Ishikawa (cell line): ENCODE results near the gene MYH15.

Experiments used
- CEBPB ChIP-seq: IDR thresholded peaks from 2 replicates; pipeline ENCODE4 v1.6.1; 2012
- CREB1 ChIP-seq: IDR thresholded peaks from 2 replicates; pipeline ENCODE4 v1.6.1; 2012; ENCODE audit warnings: low read depth
- EGR1 ChIP-seq: IDR thresholded peaks from 2 replicates; pipeline ENCODE4 v1.6.1; 2012
- EP300 ChIP-seq: IDR thresholded peaks from 2 replicates; pipeline ENCODE4 v1.6.1; 2012; ENCODE audit warnings: borderline replicate concordance
- FOXM1 ChIP-seq: IDR thresholded peaks from 2 replicates; pipeline ENCODE4 v1.6.1; 2012; ENCODE audit warnings: low read depth, borderline replicate concordance
- NFIC ChIP-seq: IDR thresholded peaks from 2 replicates; pipeline ENCODE4 v1.6.1; 2012
- RAD21 ChIP-seq: IDR thresholded peaks from 2 replicates; pipeline ENCODE4 v1.6.1; 2012; ENCODE audit warnings: low read depth
- TAF1 ChIP-seq: IDR thresholded peaks from 2 replicates; pipeline ENCODE4 v1.6.1; 2012; ENCODE audit warnings: low read depth, mild to moderate bottlenecking
- TCF12 ChIP-seq: IDR thresholded peaks from 2 replicates; pipeline ENCODE4 v1.6.1; 2012; ENCODE audit warnings: low read depth
- TEAD4 ChIP-seq: IDR thresholded peaks from 2 replicates; pipeline ENCODE4 v1.6.1; 2012
- YY1 ChIP-seq: IDR thresholded peaks from 2 replicates; pipeline ENCODE4 v1.6.1; 2012; ENCODE audit warnings: low read depth
- ZBTB7A ChIP-seq: IDR thresholded peaks from 2 replicates; pipeline ENCODE4 v1.6.1; 2012; ENCODE audit warnings: low read depth
- TF ChIP-seq, protein P1 (sequence below): IDR thresholded peaks from 2 replicates; pipeline ENCODE4 v1.6.1; 2012
- TF ChIP-seq, protein P2 (sequence below): IDR thresholded peaks from 2 replicates; pipeline ENCODE4 v1.6.1; 2012
- TF ChIP-seq, protein P3 (sequence below): IDR thresholded peaks from 2 replicates; pipeline ENCODE4 v1.6.1; 2012; ENCODE audit warnings: low read depth, mild to moderate bottlenecking

The MYH15 gene

DNA sequence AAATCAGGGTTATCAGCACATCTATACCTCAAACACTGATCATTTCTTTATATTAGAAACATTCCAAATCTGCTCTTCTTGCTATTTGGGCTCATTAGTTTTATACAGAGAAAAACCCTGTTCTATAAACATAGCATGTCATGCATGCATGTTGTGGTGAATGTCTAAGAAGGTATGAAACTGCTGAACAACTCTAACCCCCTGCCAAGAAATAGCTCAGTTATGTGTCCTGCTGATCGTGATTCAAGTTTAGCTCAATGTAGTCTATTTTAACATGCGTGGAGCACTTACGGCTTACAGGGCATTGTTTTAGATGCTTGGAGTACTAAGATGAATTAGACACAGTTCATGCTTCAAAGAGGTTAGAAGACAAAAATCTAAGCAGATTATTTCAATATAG, 35.8 kb downstream of the MYH15 start:
- TF ChIP-seq RAD21 (no peak), ZBTB7A (no peak), TEAD4 (no peak), FOXM1 (no peak)
- TF ChIP-seq, protein P1, sequence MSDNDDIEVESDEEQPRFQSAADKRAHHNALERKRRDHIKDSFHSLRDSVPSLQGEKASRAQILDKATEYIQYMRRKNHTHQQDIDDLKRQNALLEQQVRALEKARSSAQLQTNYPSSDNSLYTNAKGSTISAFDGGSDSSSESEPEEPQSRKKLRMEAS = no peak

DNA sequence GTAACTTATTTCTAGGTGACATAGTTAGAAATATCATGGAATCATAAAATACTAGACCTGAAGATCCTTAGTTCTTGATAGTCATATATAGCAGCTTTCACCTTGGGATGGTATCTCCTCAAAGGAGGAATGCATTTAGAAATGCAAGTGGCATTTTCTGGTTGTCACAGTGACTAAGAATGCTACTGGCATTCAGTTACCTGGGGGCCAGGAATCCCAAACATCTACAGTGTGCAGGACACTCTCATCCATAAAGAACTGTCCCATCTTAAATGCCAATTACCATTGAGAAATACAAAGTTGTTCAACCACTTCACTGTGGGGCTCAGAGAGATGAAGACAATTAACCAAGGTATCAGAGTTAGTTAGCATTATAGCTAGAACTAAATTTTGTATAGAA, 36.7 kb downstream of the MYH15 start:
- peak; percentile 51 for TF ChIP-seq TEAD4
- no peak for TF ChIP-seq EGR1

DNA sequence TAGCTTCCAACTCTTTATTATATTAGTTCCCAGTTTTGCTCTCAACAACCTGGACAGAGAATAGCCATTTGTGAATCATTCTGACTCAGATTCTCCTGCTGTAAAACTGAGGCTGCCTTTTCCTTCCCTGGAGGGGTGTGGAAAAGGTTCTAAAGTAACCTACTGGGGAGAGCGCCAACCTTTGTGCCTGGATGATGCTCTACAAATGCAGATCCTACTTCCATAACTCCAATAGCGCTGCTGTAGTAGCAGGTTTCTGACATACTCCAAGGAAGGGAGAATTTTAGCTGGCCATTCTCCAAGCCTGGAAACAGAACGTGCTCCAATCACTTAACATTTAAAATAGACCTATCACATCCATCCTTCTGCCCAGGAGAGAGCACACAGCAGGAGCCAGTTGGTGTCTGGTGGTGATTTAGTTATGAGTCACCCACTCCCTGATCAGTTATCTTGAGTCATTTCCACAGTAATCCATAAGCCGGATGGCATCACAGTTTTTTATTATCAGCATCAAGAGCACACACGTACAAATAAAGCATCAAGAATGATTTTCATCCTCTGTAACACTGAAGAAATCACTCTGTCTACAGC, 38.3 kb downstream of the MYH15 start:
- TF ChIP-seq EGR1 = no peak
- no peak for TF ChIP-seq CEBPB
- TF ChIP-seq, protein P1 = no peak
- no peak for TF ChIP-seq TCF12
- no peak for TF ChIP-seq EP300
- no peak for TF ChIP-seq RAD21
- no peak for TF ChIP-seq CREB1
- no peak for TF ChIP-seq NFIC
- TF ChIP-seq ZBTB7A = no peak
- TF ChIP-seq, protein P2, sequence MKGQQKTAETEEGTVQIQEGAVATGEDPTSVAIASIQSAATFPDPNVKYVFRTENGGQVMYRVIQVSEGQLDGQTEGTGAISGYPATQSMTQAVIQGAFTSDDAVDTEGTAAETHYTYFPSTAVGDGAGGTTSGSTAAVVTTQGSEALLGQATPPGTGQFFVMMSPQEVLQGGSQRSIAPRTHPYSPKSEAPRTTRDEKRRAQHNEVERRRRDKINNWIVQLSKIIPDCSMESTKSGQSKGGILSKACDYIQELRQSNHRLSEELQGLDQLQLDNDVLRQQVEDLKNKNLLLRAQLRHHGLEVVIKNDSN = no peak
- TF ChIP-seq, protein P3, sequence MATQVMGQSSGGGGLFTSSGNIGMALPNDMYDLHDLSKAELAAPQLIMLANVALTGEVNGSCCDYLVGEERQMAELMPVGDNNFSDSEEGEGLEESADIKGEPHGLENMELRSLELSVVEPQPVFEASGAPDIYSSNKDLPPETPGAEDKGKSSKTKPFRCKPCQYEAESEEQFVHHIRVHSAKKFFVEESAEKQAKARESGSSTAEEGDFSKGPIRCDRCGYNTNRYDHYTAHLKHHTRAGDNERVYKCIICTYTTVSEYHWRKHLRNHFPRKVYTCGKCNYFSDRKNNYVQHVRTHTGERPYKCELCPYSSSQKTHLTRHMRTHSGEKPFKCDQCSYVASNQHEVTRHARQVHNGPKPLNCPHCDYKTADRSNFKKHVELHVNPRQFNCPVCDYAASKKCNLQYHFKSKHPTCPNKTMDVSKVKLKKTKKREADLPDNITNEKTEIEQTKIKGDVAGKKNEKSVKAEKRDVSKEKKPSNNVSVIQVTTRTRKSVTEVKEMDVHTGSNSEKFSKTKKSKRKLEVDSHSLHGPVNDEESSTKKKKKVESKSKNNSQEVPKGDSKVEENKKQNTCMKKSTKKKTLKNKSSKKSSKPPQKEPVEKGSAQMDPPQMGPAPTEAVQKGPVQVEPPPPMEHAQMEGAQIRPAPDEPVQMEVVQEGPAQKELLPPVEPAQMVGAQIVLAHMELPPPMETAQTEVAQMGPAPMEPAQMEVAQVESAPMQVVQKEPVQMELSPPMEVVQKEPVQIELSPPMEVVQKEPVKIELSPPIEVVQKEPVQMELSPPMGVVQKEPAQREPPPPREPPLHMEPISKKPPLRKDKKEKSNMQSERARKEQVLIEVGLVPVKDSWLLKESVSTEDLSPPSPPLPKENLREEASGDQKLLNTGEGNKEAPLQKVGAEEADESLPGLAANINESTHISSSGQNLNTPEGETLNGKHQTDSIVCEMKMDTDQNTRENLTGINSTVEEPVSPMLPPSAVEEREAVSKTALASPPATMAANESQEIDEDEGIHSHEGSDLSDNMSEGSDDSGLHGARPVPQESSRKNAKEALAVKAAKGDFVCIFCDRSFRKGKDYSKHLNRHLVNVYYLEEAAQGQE = no peak
- TF ChIP-seq YY1 = no peak
- no peak for TF ChIP-seq TEAD4

DNA sequence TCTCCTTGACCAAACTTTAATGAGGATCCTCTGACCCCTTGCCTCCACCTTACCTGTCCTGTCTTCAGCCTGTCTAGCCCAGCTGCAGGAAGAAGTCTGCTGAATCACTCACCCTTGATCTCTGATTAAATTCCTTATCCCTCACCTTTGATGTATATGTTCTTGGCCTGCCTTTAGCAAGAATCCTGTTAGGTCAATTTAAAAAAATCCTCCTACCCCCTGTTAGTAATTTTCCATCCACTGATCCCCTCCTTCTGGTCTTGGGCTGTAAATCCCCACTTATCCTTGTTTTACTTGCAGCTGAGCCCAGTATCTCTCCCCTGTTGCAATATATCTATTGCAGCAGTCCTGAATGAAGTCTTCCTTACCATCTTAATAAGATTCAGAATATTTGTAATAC, 39.0 kb downstream of the MYH15 start:
- TF ChIP-seq FOXM1 = no peak
- no peak for TF ChIP-seq RAD21
- no peak for TF ChIP-seq TEAD4
- TF ChIP-seq CREB1 = no peak
- TF ChIP-seq CEBPB = no peak
- TF ChIP-seq, protein P2 = no peak
- TF ChIP-seq NFIC = no peak
- TF ChIP-seq, protein P3 = no peak
- TF ChIP-seq ZBTB7A = no peak
- TF ChIP-seq EGR1 = no peak
- no peak for TF ChIP-seq EP300
- TF ChIP-seq TCF12 = no peak
- no peak for TF ChIP-seq TAF1
- TF ChIP-seq, protein P1 = no peak
- no peak for TF ChIP-seq YY1

DNA sequence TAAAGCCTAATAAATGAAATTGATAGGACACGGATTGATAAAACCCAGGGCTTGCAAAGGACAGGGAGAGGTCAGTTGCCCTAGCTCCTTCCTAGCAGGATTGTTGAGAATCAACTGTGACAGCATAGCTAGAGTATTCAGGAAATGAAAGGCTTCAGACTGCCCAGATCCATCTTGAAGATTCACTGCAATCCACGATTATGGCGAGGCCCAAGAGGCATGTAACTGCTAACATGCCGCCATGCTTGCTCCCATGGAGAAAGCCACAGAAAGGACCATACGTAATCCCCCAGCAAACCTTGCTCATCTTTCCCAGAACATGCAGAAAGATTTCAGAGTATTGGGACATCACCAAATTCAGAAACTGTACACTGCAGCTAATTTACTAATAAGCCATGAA, 41.3 kb downstream of the MYH15 start:
- TF ChIP-seq, protein P2 = no peak
- TF ChIP-seq, protein P1 = no peak
- TF ChIP-seq CEBPB (no peak), EGR1 (no peak), FOXM1 (no peak), TCF12 (no peak), TEAD4 (no peak), EP300 (no peak), NFIC (no peak), ZBTB7A (no peak), TAF1 (no peak), CREB1 (no peak), YY1 (no peak), RAD21 (no peak)
- TF ChIP-seq, protein P3 = no peak
